ENCODE data around the gene DMAP1. TPM values are rescaled to one million over a fixed set of nuclear protein-coding genes. Genes with fewer than 3 reads are reported as not detected.

DMAP1 gene
- polyA plus RNA-seq, 1 donor, result 77.4 TPM

DNA sequence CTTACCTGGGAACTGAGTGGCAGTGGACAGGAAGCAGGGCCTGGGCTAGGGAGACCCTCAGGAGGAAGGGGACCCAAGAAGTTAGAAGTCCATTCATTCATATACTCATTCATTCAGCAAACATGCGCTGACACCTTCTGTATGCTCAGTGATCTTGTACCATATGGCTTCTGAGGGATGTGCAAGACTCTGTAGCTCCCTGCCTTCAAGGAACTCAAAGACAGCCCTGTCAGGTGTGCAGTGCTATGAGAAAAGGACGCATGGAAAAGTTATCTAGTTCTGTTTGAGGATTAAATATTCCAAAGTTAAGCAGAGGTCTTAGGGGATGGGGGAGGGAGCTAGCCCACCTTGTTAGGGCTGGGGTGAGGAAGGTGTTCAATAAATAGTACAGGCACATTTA, 12.5 kb downstream of the DMAP1 start:
- DNase-seq, result no peak

DNA sequence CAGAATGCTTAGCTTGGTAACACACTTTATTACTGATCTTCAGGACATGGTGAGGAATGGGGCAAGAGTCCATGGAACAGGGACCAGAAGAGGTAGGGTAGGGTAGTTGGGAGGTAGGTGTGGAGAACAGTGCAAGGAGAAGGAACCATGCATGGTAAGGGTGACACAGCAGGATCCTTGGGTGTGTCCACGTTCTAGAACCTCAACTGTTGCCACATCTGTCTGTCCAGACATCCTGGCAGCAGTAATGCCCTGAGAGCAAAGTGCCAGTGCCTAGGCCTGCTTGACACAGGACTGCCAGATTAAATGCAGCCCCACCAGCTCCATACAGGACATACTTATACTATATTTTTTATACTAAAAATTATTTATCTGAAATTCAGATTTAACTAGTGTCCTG, 13.9 kb downstream of the DMAP1 start:
- no peak for DNase-seq

DNA sequence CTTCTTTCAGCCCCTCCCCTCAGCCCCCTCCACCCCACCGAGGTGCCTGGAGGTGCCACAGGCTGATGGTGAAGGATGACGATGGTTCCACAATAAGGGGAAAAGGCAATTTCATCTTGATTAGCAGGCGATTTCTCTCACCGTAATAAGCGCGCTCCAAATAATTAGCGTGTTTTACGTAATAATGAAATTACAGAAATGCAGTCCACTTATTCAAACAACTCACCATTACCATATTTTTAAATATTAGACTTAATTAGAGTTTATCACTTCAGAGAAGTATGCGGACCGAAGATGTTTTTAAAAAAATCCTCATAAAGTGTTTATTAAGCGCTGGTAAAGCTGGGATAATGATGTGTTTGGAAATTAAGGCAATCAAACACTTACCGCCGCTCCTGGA, 14.9 kb downstream of the DMAP1 start:
- no peak for DNase-seq

DNA sequence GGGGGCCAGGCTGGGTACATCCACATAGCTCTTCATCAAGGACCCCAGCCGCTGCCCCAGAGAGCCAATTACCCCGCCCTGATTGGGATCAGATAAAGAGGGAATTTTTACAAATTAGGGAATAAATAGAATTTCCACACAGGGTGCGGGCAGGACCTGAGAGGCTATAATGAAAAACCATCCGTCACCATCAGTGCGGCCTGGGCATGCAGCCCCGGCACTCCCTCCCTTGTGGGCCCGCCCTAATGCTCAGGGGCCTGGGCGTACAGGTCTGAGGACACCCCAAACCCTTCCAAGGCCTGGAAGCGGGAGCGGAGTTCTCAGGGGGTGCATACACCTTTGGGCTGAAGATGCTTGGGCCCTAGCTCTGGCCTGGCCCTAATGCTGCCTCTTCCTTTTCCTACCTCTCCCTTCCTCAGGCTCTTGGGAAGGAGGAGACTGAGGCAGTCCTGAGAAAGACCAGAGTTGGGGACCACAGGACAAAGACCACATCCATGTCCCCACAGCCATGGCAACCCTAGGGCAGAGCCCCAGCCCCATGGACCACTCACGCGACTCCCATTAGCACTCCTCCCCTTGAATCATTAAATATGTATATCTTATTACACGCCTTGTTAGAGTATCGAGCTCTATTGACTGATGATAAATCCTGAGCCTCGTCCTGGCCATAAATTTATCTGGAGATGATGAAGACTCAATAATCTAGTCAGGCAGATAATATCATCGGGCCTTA, 16.3 kb downstream of the DMAP1 start:
- no peak for DNase-seq

DNA sequence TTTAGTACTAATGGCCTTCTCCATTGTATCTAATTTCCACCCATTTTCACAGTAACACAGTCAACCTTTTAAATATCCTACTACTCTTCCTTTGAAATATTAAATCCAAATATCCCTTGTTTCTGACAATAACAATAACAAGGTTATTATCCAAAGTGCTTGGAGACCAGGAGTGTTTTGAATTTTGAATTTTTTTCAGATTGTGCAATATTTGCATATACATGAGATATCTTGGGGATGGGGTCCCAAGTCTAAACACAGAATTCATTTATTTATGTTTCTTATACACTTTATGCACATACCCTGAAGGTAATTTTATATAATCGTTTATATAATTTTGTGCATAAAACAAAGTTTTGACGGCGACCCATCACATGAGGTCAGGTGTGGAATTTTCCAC, 17.5 kb downstream of the DMAP1 start:
- no peak for DNase-seq

DNA sequence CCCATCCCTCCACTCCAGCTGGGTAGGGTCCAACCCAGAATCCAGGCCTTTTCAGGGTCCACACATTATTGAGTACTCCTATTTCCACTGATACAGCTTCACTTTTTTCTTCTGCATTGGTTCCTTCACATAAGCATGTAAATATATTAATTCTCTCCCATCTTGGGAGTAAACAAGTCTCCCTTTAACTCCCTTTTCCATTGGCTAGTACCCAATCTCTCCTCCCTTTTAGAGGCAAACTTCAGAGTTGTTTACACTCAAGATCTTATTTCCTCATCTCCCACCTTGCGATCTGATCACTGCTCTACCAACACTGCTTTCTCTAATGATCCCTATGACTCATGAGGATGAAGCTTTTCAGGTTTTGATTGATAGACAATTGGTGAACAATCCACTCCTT, 20.3 kb downstream of the DMAP1 start:
- DNase-seq, result no peak

DNA sequence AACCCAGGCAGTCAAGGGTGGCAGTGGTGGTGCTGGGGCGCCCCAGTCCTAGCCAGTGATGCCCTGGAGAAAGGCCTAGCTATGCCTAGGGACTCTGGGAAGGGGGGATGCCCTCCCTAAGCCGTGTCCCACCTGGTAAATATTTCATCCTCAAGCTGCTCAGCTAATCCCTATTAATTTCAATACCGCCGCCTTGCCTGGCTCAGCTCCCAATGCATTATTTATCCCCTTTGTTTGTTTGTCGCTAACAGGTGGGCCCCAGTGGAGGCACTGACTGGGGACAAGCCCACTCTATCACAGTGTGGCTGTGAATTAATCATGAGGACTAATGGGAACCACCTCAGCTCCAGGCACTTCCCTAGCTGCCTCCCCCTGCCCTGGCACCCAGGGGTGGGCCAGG, 22.5 kb downstream of the DMAP1 start:
- DNase-seq, result no peak

DNA sequence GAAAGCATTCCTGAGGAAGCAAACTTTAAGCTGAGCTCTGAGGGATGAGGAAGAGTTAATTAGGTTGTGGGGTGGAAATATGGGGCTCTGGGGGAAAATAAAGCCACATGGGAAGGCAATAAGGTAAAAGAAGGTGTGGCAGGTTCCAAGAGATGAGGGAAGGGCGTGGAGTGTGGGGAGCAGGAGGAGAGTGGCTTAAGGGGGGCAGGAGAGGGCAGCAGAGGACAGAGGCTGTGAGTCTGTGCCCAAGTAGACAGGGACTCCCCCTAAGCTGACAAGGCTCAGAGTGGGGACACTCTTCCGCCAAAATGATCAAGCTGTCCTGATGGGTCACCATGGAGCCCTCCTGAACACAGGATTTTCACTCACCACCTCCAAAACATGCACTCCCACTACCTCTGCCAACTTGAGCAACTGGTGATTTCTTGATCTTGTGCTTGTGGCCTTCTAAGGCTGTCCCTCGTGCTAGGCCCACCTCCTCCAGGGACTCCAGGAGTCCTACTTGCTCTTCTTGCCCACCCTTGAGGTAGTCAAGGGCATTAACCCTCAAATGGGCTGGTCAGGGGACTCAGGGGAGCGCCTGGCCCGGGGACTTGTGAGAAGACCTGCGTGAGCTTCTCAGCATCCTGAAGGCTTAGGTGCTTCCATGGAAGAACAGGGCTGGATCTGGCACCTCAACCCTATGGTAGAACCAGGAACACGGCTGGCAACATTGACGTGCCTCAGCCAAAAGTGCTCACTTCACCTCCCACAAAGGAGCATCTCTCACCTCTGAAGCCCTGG, 23.4 kb downstream of the DMAP1 start:
- no peak for DNase-seq

DNA sequence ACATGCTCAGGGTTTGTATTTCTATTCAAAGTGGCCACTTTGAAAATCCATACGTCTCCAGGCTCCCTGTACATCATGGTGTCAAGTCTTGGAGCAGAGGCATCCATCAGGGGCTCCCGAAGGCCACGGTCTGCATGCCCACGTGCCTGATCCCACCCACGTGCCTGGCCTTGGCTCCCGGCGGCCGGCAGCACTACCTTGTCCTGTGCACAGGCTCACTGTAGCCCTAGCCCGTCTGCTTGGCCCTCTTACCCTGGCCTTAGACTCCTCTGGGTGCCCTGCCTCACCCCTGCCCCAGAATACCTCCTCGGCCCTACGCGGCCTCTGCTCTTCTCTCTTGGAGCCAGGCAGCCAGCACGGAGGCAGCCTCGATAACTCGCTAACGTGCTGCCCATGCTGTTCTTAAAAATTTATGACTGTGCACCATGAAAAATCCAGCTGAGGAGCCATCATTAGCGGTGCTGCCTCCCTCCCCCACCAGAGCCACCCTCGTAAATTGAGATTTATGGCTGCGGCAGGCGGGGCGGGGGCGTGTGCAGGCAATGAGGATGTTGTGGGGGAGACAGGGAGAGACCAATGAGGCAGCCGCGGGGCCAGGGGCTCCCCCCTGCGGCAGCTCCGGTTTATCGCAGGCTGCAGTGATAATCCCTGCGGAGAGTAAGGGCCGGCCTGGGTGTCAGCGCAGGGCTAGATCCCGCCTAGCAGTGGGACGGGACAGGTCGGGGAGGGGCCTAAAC, 24.6 kb downstream of the DMAP1 start:
- peak; percentile 92 for DNase-seq

DNA sequence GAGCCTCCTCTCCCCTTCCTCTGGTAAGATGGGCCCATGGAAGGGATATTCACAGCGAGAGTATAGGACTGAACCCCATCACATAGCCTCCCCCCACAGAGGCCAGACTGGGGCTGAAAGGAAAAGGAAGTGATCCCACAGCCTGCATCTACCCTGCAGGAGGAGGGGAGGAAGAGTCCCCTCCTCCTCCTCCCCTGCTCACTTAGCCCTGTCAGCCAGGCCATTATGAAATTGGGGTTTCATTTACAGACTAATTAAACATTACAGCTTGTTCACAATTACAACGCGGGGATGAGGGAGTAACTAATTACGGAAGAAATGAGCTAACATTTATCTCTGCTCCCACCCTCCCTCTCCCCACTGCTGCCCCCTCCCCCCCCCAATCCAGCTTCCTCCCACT, 25.4 kb downstream of the DMAP1 start:
- DNase-seq, result no peak

DNA sequence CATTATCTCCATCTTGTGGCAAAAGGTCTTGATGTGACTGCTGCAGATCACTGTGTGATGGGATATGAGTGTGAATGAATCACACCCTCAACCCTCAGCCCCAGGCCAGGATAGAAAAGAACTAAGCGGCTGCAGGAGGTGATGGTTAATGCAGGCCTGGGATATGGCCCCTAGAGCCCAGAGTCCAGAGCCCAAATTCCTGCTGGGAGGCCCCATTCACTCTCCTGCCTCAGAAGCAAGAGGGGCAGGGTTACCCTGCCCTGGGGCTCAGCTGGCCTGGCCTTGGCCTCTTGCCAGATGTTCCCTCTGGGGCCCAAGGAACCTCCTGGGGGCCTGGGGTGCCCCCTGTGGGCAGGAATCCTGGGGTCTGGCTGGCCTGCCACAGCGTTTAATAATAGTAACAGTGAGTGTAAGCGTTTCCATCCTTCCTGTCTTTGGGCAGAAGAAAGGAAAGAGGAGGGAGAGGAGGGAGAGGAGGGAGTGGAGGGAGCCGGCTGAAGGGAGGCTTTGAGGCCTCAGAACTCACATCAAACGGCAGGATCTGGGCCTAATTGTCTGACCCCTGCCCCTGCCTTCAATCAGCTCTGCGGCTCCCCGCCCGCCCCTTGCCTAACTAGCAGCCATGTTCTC, 26.2 kb downstream of the DMAP1 start:
- no peak for DNase-seq

DNA sequence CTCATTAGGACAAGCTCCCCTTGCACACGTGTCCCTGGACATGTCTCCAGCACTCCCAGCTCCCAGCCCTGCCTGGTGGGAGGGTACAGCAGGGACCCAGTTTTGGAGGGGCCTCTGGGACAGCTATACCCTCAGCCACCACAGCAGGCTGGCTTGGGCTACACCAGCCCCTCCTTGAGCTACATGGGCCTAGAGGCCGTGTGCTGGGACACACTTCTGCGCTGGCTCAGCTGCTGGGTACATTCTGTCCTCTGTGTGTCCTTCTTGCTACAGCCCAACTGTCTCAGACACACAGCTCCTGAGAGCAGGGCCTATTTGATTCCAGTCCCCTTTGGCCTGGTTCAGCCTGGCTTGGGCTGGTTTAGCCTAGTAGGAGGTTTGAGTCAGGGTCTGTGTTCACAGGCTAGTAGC, 26.7 kb downstream of the DMAP1 start:
- no peak for DNase-seq

DNA sequence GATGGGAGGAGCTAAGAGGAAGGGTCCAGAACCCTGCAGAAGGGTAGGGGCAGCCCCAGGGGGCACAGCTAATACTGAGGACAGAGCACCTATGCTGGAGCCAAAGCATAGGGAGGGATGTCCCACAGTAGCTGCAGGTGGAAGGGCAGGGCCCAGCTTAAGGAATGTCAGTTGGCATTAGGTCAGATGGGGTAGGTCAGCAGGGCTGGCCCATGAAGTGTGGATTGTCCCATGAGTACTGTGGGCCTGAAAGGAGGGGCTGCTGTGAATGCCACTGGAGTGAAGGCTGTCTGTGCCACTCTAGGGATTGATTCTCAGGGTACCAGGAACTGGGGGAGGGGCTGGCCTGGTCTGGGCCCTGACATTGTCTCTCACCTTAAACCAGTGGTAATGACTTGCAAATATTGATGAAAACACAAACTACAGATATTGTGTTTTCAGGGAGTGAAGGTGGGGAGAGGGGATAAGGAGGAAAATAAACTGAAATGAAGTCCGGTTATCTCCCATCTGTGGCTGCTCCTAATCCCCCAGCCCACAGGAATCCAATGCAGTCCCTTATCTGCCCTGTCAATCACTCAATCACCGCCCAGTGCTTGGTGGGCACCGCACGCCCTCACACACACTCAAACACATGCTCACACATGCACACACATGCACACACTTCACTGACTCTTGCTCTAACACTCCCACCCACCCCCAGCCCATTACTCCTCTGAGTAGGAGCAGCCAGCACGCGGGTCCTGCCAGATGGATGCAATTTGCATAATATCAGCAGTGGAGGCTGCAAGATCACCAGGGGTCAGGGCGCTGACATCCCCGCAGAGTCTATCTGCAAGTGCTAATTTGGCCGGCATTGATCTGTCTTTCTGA, 27.8 kb downstream of the DMAP1 start:
- no peak for DNase-seq

DNA sequence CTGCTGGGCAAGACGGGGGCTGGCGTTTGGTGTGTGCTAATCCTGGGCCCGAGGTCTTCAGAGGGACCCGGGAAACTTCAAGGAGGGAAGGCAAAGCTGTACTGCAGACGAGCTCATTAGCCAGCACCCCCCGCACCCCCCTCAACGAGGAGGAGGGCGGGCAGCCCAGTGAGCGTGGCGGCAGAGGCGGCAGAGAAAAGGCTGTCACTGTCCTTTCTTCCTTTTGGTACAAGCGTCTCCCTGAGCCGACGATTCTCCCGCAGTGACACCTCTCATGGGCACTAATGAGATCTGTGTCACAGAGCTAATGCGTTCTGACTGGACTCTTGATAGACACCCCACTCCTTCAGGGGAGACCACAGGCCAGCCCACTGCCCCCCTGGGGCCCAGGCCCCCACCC, 29.5 kb downstream of the DMAP1 start:
- DNase-seq, result no peak

DNA sequence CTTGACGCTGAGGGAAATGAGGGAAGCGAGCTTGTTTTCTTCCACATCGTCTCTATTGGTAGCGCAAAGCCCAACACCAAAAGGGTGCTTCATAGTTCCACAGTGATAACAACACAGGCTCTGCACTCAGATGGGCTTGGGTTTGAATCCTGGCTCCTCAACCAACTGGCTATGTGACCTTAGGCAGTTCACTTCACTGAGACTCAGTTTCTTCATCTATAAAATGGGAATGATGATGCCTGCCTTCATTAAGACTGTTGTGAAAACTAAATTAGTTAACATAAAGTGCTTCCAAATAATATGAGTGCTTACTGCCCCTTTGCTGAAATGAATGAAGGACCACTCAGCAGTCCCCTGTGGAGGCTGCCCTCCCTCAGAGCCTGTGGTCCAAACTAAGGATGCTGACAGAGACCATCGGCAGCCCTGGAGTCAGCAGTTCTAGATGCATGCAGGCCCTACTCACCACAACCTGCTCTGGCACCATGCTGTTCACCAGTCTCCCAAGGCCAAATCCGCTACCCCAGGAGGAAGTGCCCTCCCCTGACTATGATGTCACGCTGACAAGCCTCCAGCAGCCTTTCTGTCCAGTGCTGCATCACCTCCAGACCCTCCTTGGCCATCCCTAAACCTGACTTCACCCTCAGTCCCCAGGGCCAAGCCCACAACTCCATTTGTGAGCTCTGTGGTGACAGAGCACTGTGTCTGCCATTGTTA, 30.7 kb downstream of the DMAP1 start:
- DNase-seq, result no peak

DNA sequence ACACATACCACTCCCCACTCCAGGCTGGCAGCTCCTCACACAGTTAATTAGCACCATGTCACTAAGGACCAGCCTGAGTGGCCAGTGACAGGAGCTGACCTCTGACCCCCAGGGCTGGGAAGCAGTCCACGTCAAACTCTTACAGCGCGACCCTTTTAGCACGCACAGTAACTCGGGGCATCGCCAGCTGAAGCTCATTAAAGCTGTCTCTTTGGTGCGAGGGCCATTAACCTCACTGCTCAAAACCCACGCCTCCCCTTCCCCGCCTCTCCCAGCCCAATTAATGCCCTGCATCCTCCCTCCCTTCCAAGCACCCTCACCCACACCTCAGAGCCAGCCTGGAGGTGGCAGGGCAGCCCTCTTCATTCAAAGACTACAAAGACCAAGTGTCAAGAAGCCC, 31.7 kb downstream of the DMAP1 start:
- no peak for DNase-seq

DNA sequence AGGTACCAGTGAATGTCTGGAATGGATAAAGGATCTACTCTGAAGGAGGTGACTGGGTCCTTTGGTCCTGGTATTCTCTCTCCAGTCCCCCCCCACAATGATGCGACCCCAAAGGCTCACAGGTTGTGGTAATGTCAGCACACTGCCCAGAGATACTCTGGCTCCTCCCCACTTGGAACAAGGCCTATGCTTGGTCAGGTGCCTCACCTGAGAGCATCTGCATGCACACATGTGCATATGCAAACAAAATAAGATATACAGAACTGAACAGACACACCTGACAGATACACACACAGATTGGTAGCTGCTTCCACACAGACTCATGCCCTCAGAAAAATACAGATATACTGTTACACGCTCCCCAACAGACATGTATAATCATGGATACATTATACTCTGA, 33.5 kb downstream of the DMAP1 start:
- no peak for DNase-seq

DNA sequence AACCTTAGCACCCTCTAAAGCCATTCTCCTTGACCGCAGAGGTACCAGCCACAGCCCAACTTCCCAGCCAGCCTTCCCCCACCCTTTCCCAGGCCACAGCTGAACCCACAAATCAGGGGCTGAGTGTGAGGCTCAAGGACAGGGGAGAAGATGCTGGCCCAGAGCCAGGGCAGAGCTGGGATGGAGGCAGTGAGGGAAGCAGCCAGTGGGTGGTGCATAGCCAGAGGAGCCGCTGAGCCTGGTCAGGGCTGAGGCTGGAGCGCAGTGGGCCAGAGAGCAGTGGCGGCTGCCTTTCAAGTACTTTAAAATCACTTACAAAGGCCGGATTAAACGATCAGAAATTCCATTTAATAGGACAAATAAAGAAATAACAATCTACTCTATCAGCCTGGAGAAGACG, 36.3 kb downstream of the DMAP1 start:
- no peak for DNase-seq

DNA sequence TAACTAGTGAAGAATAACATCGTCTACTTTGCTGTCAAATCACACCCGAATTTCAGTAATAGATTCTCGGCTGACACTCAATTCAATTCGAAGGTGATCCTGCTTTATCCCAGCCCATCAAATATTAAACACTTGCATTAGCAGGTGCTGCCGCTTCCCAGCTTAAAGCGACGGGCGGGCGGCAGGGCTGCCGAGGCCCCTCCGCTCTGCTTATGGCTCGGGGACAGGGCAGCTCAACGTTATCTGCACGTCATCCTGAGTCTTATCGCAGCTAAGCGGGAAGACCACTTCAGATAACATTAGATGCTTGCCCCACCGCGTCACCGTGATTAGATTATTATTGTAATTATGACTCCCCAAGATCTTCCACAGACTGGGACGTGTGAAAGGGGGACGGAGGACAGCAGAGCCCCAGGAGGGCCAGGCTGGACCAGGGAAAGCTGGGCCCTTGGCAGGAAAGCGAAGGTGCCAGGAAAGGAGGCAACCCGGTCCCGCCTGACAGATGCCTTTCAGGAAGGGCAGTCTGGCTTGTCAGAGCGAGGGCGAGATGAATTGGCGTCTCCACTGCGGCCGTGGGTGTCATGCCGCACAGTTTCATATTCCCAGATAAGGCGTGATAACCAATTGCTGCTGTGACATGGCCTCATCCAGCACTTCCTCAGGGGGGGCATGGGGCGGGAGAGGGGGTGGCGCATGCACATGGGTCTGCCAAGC, 37.0 kb downstream of the DMAP1 start:
- DNase-seq, result no peak

DNA sequence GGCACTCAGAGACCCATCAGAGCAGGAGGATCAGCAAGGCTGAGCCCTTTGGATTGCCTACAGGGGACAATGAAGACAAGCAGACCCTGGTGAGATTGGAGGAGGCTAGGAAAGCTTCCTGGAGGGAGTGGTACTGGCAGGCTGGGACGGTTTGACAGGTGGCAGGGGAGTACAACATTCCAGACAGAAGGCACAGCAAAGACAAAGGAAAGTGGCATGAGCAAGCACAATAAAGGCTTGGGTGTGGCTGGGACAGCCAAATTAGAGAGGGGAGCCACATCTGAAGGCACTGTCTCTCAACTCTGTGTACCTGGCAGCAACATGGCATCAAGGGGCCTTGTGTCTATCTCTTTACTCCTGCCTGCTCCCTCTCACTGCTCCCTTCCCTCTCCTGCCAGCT, 38.2 kb downstream of the DMAP1 start:
- DNase-seq, result no peak
